ENCODE measurements around the gene RILPL1. TPM values are rescaled to one million over a fixed set of nuclear protein-coding genes. Genes with fewer than 3 reads are reported as not detected.

The RILPL1 gene
- total and polyA plus RNA-seq, 9 of the 15 experiments (the other 6 are each of a cell fraction or from before 2014, with no cell fraction given): 0.25 to 10.6 (median 8.6) TPM

- no peak for TF ChIP-seq MGA (IDR thresholded peaks at IDR 0.05)
These were observed 10.0 kb upstream of the RILPL1 start (continued) for GRCh38 chr12:123543541-123543940.

Measured in K562 (cell line).